ENCODE data around the gene HEYL.

- TF ChIP-seq CTCF (IDR thresholded peaks at IDR 0.05; ENCODE audit: low read depth, low read length) = no peak
- no peak for TF ChIP-seq EZH2phosphoT487 (IDR thresholded peaks at IDR 0.05; ENCODE audit: low read depth)
These were observed 7.0 kb upstream of the HEYL start for GRCh38 chr1:39646232-39647081.
